HEK293 (cell line): Measurements from ENCODE around the gene SOCS6.

Source experiments
- CTCF ChIA-PET: fragments of 350-600 bp; formaldehyde crosslinking; extraction: SDS; loops from one replicate; lab custom pipeline; 2021; ENCODE audit warnings: antibody characterized with exemption; lab: Yijun Ruan, JAX
- POLR2A ChIA-PET: fragments of 300-600 bp; formaldehyde crosslinking; extraction: SDS; loops from one replicate; lab custom pipeline; 2020; ENCODE audit warnings: antibody characterized with exemption, inconsistent platforms; lab: Yijun Ruan, JAX
- H3K27ac ChIP-seq: fragments of 200-500 bp; sonication (Bioruptor generic); 2 replicates; pipeline ENCODE4 v1.5.1; 2014; ENCODE audit warnings: low read depth, low read length, control low read depth, inconsistent platforms; ENCODE audit errors: extremely low read depth
- H3K36me3 ChIP-seq, 2 experiments: fragments of 200-500 bp in 1 of 2; sonication (Bioruptor generic) in 1 of 2; 1 replicate in 1 of 2; 2 replicates in 1 of 2; pipeline ENCODE4 v1.5.1; 2014 to 2017; ENCODE audit warnings: inconsistent platforms in 2 of 2, low read length in 2 of 2; ENCODE audit not compliant: control insufficient read depth in 2 of 2, insufficient read depth in 1 of 2
- H3K4me1 ChIP-seq: fragments of 200-500 bp; sonication (Bioruptor generic); 2 replicates; pipeline ENCODE4 v1.5.1; 2014; ENCODE audit warnings: mild to moderate bottlenecking, low read length, inconsistent platforms; ENCODE audit not compliant: control insufficient read depth, insufficient read depth
- H3K4me3 ChIP-seq: 2 replicates; pipeline ENCODE4 v1.5.1; 2011; ENCODE audit warnings: low read depth, mild to moderate bottlenecking, control low read depth, low read length, moderate library complexity
- H3K9me3 ChIP-seq: fragments of 200-500 bp; sonication (Bioruptor generic); 2 replicates; pipeline ENCODE4 v1.5.1; 2014; ENCODE audit warnings: low read depth, low read length, inconsistent platforms; ENCODE audit not compliant: control insufficient read depth, insufficient read depth
- BCL11B ChIP-seq: fragments of 450-650 bp; formaldehyde crosslinking; IDR thresholded peaks from 2 replicates; pipeline ENCODE4 v1.5.1; 2016; ENCODE audit warnings: low read depth, missing biosample characterization, missing genetic modification characterization
- ELK4 ChIP-seq: IDR thresholded peaks from 2 replicates; pipeline ENCODE4 v1.6.1; 2011; ENCODE audit warnings: mild to moderate bottlenecking, low read depth, low read length, borderline replicate concordance
- KLF10 ChIP-seq: fragments of 450-650 bp; IDR thresholded peaks from 2 replicates; pipeline ENCODE4 v1.5.1; 2018; ENCODE audit warnings: missing biosample characterization, mild to moderate bottlenecking, missing genetic modification characterization
- OSR2 ChIP-seq: fragments of 450-650 bp; formaldehyde crosslinking; IDR thresholded peaks from 2 replicates; pipeline ENCODE4 v1.5.1; 2016; ENCODE audit warnings: missing biosample characterization, missing genetic modification characterization
- TRIM28 ChIP-seq: IDR thresholded peaks from 2 replicates; pipeline ENCODE4 v1.6.1; 2011; ENCODE audit warnings: low read length, control low read depth, borderline replicate concordance
- ZBTB21 ChIP-seq: fragments of 450-650 bp; formaldehyde crosslinking; IDR thresholded peaks from 2 replicates; pipeline ENCODE4 v1.5.1; 2017; ENCODE audit warnings: missing biosample characterization, missing genetic modification characterization
- ZBTB48 ChIP-seq: fragments of 450-650 bp; formaldehyde crosslinking; IDR thresholded peaks from 2 replicates; pipeline ENCODE4 v1.5.1; 2016; ENCODE audit warnings: missing biosample characterization, missing genetic modification characterization
- ZBTB8A ChIP-seq: fragments of 450-650 bp; formaldehyde crosslinking; IDR thresholded peaks from 2 replicates; pipeline ENCODE4 v1.5.1; 2016; ENCODE audit warnings: missing biosample characterization, missing genetic modification characterization
- ZFP3 ChIP-seq: fragments of 450-650 bp; formaldehyde crosslinking; IDR thresholded peaks from 2 replicates; pipeline ENCODE4 v1.5.1; 2016; ENCODE audit warnings: low read depth, missing biosample characterization, missing genetic modification characterization
- ZFP37 ChIP-seq: fragments of 450-650 bp; formaldehyde crosslinking; IDR thresholded peaks from 2 replicates; pipeline ENCODE4 v1.5.1; 2016; ENCODE audit warnings: missing biosample characterization, missing genetic modification characterization
- ZFP41 ChIP-seq: fragments of 450-650 bp; formaldehyde crosslinking; IDR thresholded peaks from 2 replicates; pipeline ENCODE4 v1.5.1; 2016; ENCODE audit warnings: missing biosample characterization, missing genetic modification characterization, borderline replicate concordance
- ZIC2 ChIP-seq: fragments of 450-650 bp; formaldehyde crosslinking; IDR thresholded peaks from 2 replicates; pipeline ENCODE4 v1.5.1; 2016; ENCODE audit warnings: missing biosample characterization, missing genetic modification characterization
- ZNF174 ChIP-seq: fragments of 450-650 bp; formaldehyde crosslinking; IDR thresholded peaks from 2 replicates; pipeline ENCODE4 v1.5.0; 2017; ENCODE audit warnings: missing biosample characterization, mild to moderate bottlenecking, missing genetic modification characterization
- ZNF2 ChIP-seq: fragments of 450-650 bp; formaldehyde crosslinking; IDR thresholded peaks from 2 replicates; pipeline ENCODE4 v1.5.1; 2016; ENCODE audit warnings: missing biosample characterization, missing genetic modification characterization
- ZNF223 ChIP-seq: fragments of 450-650 bp; formaldehyde crosslinking; IDR thresholded peaks from 2 replicates; pipeline ENCODE4 v1.5.1; 2016; ENCODE audit warnings: missing biosample characterization, missing genetic modification characterization
- ZNF280C ChIP-seq: fragments of 450-650 bp; formaldehyde crosslinking; IDR thresholded peaks from 2 replicates; pipeline ENCODE4 v1.5.1; 2016; ENCODE audit warnings: missing biosample characterization, missing genetic modification characterization
- ZNF292 ChIP-seq: fragments of 450-650 bp; formaldehyde crosslinking; IDR thresholded peaks from 2 replicates; pipeline ENCODE4 v1.5.1; 2016; ENCODE audit warnings: low read depth, missing biosample characterization, missing genetic modification characterization, borderline replicate concordance
- ZNF302 ChIP-seq: fragments of 450-650 bp; formaldehyde crosslinking; IDR thresholded peaks from 2 replicates; pipeline ENCODE4 v1.5.1; 2016; ENCODE audit warnings: missing biosample characterization, missing genetic modification characterization, low read depth
- ZNF324 ChIP-seq: fragments of 450-650 bp; formaldehyde crosslinking; IDR thresholded peaks from 2 replicates; pipeline ENCODE4 v1.5.1; 2016; ENCODE audit warnings: missing biosample characterization, missing genetic modification characterization
- ZNF433 ChIP-seq: fragments of 450-650 bp; formaldehyde crosslinking; IDR thresholded peaks from 2 replicates; pipeline ENCODE4 v1.5.1; 2016; ENCODE audit warnings: missing biosample characterization, missing genetic modification characterization, low read depth
- ZNF513 ChIP-seq: fragments of 450-650 bp; IDR thresholded peaks from 2 replicates; pipeline ENCODE4 v1.5.1; 2018; ENCODE audit warnings: missing biosample characterization, missing genetic modification characterization
- ZNF585B ChIP-seq: fragments of 450-650 bp; formaldehyde crosslinking; IDR thresholded peaks from 2 replicates; pipeline ENCODE4 v1.5.1; 2016; ENCODE audit warnings: missing biosample characterization, missing genetic modification characterization
- ZNF621 ChIP-seq: fragments of 450-650 bp; formaldehyde crosslinking; IDR thresholded peaks from 2 replicates; pipeline ENCODE4 v1.5.1; 2017; ENCODE audit warnings: missing biosample characterization, missing genetic modification characterization
- ZNF677 ChIP-seq: fragments of 450-650 bp; IDR thresholded peaks from 2 replicates; pipeline ENCODE4 v1.5.0; 2018; ENCODE audit warnings: missing biosample characterization, mild to moderate bottlenecking, missing genetic modification characterization, moderate library complexity
- ZNF792 ChIP-seq: fragments of 450-650 bp; formaldehyde crosslinking; IDR thresholded peaks from 2 replicates; pipeline ENCODE4 v1.5.1; 2016; ENCODE audit warnings: missing biosample characterization, missing genetic modification characterization

Gene SOCS6

GRCh38 chr18:70370762-70371733 lies 82.2 kb downstream of the SOCS6 start (continued):
- no peak for TF ChIP-seq ELK4
- no peak for TF ChIP-seq ZNF433 (tag by site-specific recombination)
- TF ChIP-seq ZNF585B, result no peak
- no peak for TF ChIP-seq TRIM28
- TF ChIP-seq ZNF2 (tag by site-specific recombination), result no peak
- TF ChIP-seq ZIC2, result no peak
- TF ChIP-seq ZNF513 (tag by site-specific recombination), result no peak
- no peak for TF ChIP-seq KLF10 (tag by site-specific recombination)

- H3K36me3 ChIP-seq, result no peaks in the 10 kb centered on the region
- H3K4me3 ChIP-seq, result no peak overlapping the region
- H3K9me3 ChIP-seq, result no peaks in the 10 kb centered on the region
- H3K27ac ChIP-seq, result no peak overlapping the region
- peaks cover 7% of the 10 kb centered on the region for H3K4me1 ChIP-seq
- POLR2A ChIA-PET, result no interaction called here
- TF ChIP-seq ZBTB48 (tag by site-specific recombination) (no peak), ZFP37 (no peak), ZNF223 (tag by site-specific recombination) (no peak), ZNF2 (tag by site-specific recombination) (no peak), ZNF292 (no peak), ZBTB8A (no peak), ZNF174 (tag by site-specific recombination) (no peak), ZNF324 (no peak)
- CTCF ChIA-PET, result interaction anchor here (1.8 to 1.9 kb wide), 2 partner anchors 10 to 62 kb away, joined by 5 to 7 read pairs; no protein-coding TSS in a partner anchor
Observed at GRCh38 chr18:70371908-70372307, 83.1 kb downstream of the SOCS6 start.

GRCh38 chr18:70372450-70373041 lies 83.7 kb downstream of the SOCS6 start:
- POLR2A ChIA-PET, result interaction anchor here (1.1 kb wide), 1 partner anchor 12 kb away, joined by 5 read pairs; no protein-coding TSS in a partner anchor
- Histone ChIP-seq H3K36me3 (no peaks in the 10 kb centered on the region), H3K27ac (no peak overlapping the region), H3K4me1 (peaks cover 7% of the 10 kb centered on the region), H3K4me3 (no peak overlapping the region), H3K9me3 (no peaks in the 10 kb centered on the region)
- CTCF ChIA-PET, result interaction anchor here (1.2 to 1.9 kb wide), 3 partner anchors 9 to 173 kb away, joined by 3 to 7 read pairs (median 5); no protein-coding TSS in a partner anchor
- no peak for TF ChIP-seq ZNF302 (tag by site-specific recombination)
- no peak for TF ChIP-seq ZNF677 (tag by site-specific recombination)
- TF ChIP-seq ZFP3, result no peak
- no peak for TF ChIP-seq ZNF621
- TF ChIP-seq BCL11B (tag by site-specific recombination), result no peak
- no peak for TF ChIP-seq ZNF280C (tag by site-specific recombination)
- no peak for TF ChIP-seq ZFP41 (tag by site-specific recombination)
- no peak for TF ChIP-seq OSR2 (tag by site-specific recombination)
- no peak for TF ChIP-seq ZNF792 (tag by site-specific recombination)
- no peak for TF ChIP-seq ZBTB21 (tag by site-specific recombination)
